ENCODE results near the gene DCAF7. TPM values are rescaled to one million over a fixed set of nuclear protein-coding genes. Genes with fewer than 3 reads are reported as not detected.

DCAF7 gene
- polyA plus RNA-seq, 3 donors: 41.9 to 89.4 (median 58.1) TPM

DNA sequence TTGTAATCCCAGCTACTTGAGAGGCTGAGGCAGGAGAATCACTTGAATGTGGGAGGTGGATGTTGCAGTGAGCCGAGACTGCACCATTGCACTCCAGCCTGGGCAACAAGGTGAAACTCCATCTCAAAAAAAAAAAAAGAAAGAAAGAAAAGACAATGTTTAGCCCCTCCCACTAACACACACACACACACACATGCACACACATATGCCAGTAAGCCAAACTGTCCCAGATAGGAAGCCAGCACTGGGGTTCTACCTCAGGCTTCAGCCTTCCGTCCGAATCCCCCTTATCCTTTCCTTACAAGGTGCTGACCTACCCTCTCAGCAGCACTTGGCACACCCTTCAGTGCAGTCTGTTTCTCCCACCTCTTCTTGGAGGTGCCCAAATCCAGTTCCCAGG lies 35.8 kb upstream of the DCAF7 start:
- H3K4me3 Mint-ChIP-seq: no peak overlapping the region
- no peaks in the 10 kb centered on the region for H3K4me1 ChIP-seq (ENCODE audit: control insufficient read depth in 1 of 2, insufficient read depth in 2 of 2, low read length in 2 of 2)
- DNase-seq: no peak
- H4K20me1 ChIP-seq (ENCODE audit: insufficient read depth, low read length): no peaks in the 10 kb centered on the region
- H3K27ac ChIP-seq (ENCODE audit: low read depth in 1 of 2, low read length in 2 of 2): no peak overlapping the region
- no peaks in the 10 kb centered on the region for H3K36me3 ChIP-seq (replicated peaks in 1 of 2; ENCODE audit: control insufficient read depth in 1 of 2, insufficient read depth in 2 of 2, low read length in 2 of 2)
- H3K36me3 Mint-ChIP-seq: no peaks in the 10 kb centered on the region
- H3K79me2 ChIP-seq (ENCODE audit: insufficient read depth, low read length): no peaks in the 10 kb centered on the region
- H3K4me1 Mint-ChIP-seq: no peaks in the 10 kb centered on the region
- H3K4me3 ChIP-seq (replicated peaks in 1 of 3; ENCODE audit: low read depth in 2 of 3, low read length in 3 of 3): no peak overlapping the region
- no peaks in the 10 kb centered on the region for H3K27me3 ChIP-seq (ENCODE audit: control insufficient read depth in 2 of 2, insufficient read depth in 2 of 2, low read length in 2 of 2)
- intact Hi-C loops (cut with micrococcal nuclease): no loop called here
- H3K9ac ChIP-seq (ENCODE audit: insufficient read depth, low read length, poor library complexity, severe bottlenecking): no peak overlapping the region
- TF ChIP-seq, protein P1, sequence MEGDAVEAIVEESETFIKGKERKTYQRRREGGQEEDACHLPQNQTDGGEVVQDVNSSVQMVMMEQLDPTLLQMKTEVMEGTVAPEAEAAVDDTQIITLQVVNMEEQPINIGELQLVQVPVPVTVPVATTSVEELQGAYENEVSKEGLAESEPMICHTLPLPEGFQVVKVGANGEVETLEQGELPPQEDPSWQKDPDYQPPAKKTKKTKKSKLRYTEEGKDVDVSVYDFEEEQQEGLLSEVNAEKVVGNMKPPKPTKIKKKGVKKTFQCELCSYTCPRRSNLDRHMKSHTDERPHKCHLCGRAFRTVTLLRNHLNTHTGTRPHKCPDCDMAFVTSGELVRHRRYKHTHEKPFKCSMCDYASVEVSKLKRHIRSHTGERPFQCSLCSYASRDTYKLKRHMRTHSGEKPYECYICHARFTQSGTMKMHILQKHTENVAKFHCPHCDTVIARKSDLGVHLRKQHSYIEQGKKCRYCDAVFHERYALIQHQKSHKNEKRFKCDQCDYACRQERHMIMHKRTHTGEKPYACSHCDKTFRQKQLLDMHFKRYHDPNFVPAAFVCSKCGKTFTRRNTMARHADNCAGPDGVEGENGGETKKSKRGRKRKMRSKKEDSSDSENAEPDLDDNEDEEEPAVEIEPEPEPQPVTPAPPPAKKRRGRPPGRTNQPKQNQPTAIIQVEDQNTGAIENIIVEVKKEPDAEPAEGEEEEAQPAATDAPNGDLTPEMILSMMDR (IDR thresholded peaks at IDR 0.05): no peak
- no peak overlapping the region for H2AFZ ChIP-seq (ENCODE audit: insufficient read depth, low read depth, low read length, poor library complexity, severe bottlenecking)
- H3K27ac Mint-ChIP-seq: no peak overlapping the region
- 96% methylated on average over 2 of the region's 3 CpGs for WGBS (ENCODE audit: insufficient coverage)
- H3K9me3 Mint-ChIP-seq: no peaks in the 10 kb centered on the region
- no peaks in the 10 kb centered on the region for H3K9me3 ChIP-seq (replicated peaks in 1 of 2; ENCODE audit: control insufficient read depth in 1 of 2, insufficient read depth in 1 of 2, low read length in 2 of 2)
- peaks cover 3 to 14% (median 5%) of the 10 kb centered on the region in 3 donors for H3K27me3 Mint-ChIP-seq (ENCODE audit: low read depth in 3 of 3)
- no peak overlapping the region for H3K4me2 ChIP-seq (replicated peaks; ENCODE audit: extremely low read depth, low read length, poor library complexity, severe bottlenecking)

DNA sequence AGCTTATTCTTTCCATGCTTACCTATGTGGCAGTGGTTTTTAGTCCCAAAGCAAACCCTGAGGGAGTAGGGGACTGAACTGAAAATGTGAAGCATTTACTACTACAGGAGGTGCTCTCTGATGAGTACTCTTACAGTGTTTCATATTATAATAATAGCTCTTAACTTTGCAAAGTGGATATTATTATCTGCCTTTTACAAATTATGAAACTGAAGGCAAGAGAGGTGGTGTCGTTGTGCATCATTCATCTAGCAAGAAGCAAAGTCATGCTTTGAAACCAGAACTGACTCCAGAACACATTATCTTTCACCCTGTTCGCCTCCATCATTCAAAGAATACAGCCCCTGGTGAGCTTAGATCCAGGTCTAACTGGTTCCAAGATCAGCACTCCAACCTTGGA lies 35.3 kb upstream of the DCAF7 start:
- Mint-ChIP-seq H3K4me1 (no peaks in the 10 kb centered on the region), H3K27me3 (ENCODE audit: low read depth in 3 of 3) (peaks cover 3 to 14% (median 8%) of the 10 kb centered on the region in 3 donors), H3K4me3 (no peak overlapping the region), H3K36me3 (no peaks in the 10 kb centered on the region), H3K9me3 (peaks cover 0 to 3% (median 0%) of the 10 kb centered on the region in 7 donors), H3K27ac (no peak overlapping the region)
- Histone ChIP-seq H3K79me2 (ENCODE audit: insufficient read depth, low read length) (no peaks in the 10 kb centered on the region), H3K36me3 (replicated peaks in 1 of 2; ENCODE audit: control insufficient read depth in 1 of 2, insufficient read depth in 2 of 2, low read length in 2 of 2) (no peaks in the 10 kb centered on the region), H4K20me1 (ENCODE audit: insufficient read depth, low read length) (no peaks in the 10 kb centered on the region), H3K4me1 (ENCODE audit: control insufficient read depth in 1 of 2, insufficient read depth in 2 of 2, low read length in 2 of 2) (no peaks in the 10 kb centered on the region), H2AFZ (ENCODE audit: insufficient read depth, low read depth, low read length, poor library complexity, severe bottlenecking) (no peak overlapping the region), H3K9me3 (replicated peaks in 1 of 2; ENCODE audit: control insufficient read depth in 1 of 2, insufficient read depth in 1 of 2, low read length in 2 of 2) (no peaks in the 10 kb centered on the region), H3K27me3 (ENCODE audit: control insufficient read depth in 2 of 2, insufficient read depth in 2 of 2, low read length in 2 of 2) (no peaks in the 10 kb centered on the region), H3K4me2 (replicated peaks; ENCODE audit: extremely low read depth, low read length, poor library complexity, severe bottlenecking) (no peak overlapping the region), H3K27ac (ENCODE audit: low read depth in 1 of 2, low read length in 2 of 2) (no peak overlapping the region), H3K4me3 (replicated peaks in 1 of 3; ENCODE audit: low read depth in 2 of 3, low read length in 3 of 3) (no peak overlapping the region), H3K9ac (ENCODE audit: insufficient read depth, low read length, poor library complexity, severe bottlenecking) (no peak overlapping the region)
- no peak for DNase-seq
- 86% methylated on average over 2 of the region's 2 CpGs for WGBS (ENCODE audit: insufficient coverage)
- intact Hi-C loops (cut with micrococcal nuclease): no loop called here
- TF ChIP-seq, protein P1 (IDR thresholded peaks at IDR 0.05): no peak

All from CD14-positive monocyte (primary cell).